K562 (cell line): ENCODE data around the gene DACT3. TPM values are rescaled to one million over a fixed set of nuclear protein-coding genes. Genes with fewer than 3 reads are reported as not detected.

Experiments used
- ATF2 ChIP-seq: sonication (generic); formaldehyde crosslinking; IDR thresholded peaks from 2 replicates; pipeline ENCODE4 v1.8.1; 2022; ENCODE audit warnings: missing genetic modification reagents
- CBFA2T3 ChIP-seq: fragments of 450-650 bp; IDR thresholded peaks from 2 replicates; pipeline ENCODE4 v1.6.1; 2017
- DDX20 ChIP-seq: fragments of 450-650 bp; IDR thresholded peaks from 2 replicates; pipeline ENCODE4 v1.6.1; 2016; ENCODE audit warnings: missing genetic modification characterization, low read depth, mild to moderate bottlenecking, missing compliant biosample characterization, moderate library complexity
- DNMT1 ChIP-seq: fragments of 450-650 bp; IDR thresholded peaks from 2 replicates; pipeline ENCODE4 v1.6.1; 2016; ENCODE audit warnings: antibody characterized with exemption, mild to moderate bottlenecking
- FOXM1 ChIP-seq, 2 experiments: fragments of 450-650 bp in 1 of 2; sonication (generic) in 1 of 2; formaldehyde crosslinking in 1 of 2; IDR thresholded peaks; 2 replicates each; pipeline versions ENCODE4 v1.6.1 to v1.9.0; 2017 to 2022; ENCODE audit warnings: low read depth in 2 of 2, mild to moderate bottlenecking in 2 of 2, missing genetic modification reagents in 1 of 2, moderate library complexity in 1 of 2
- FOXP4 ChIP-seq: sonication (generic); formaldehyde crosslinking; IDR thresholded peaks from 2 replicates; pipeline ENCODE4 v1.8.0; 2022; ENCODE audit warnings: mild to moderate bottlenecking, missing genetic modification reagents, borderline replicate concordance
- HLTF ChIP-seq: fragments of 450-650 bp; IDR thresholded peaks from 2 replicates; pipeline ENCODE4 v1.6.1; 2016
- MCM7 ChIP-seq, 2 experiments: fragments of 450-650 bp; IDR thresholded peaks; 2 replicates each; pipeline ENCODE4 v1.6.1; 2016 to 2018
- MNT ChIP-seq, 2 experiments: fragments of 450-650 bp; conservative IDR thresholded peaks; 2 replicates each; pipeline ENCODE4 v1.6.1; 2017; ENCODE audit warnings: mild to moderate bottlenecking in 2 of 2, moderate library complexity in 2 of 2
- PTBP1 ChIP-seq: fragments of 200-400 bp; formaldehyde crosslinking; IDR thresholded peaks from 2 replicates; pipeline ENCODE4 v1.6.1; 2017; ENCODE audit warnings: low read depth, low read length
- PTTG1 ChIP-seq: fragments of 450-650 bp; IDR thresholded peaks from 2 replicates; pipeline ENCODE4 v1.6.1; 2016; ENCODE audit warnings: low read depth, mild to moderate bottlenecking, missing genetic modification characterization, missing compliant biosample characterization
- RAD51 ChIP-seq: fragments of 450-650 bp; IDR thresholded peaks from 2 replicates; pipeline ENCODE4 v1.7.1; 2016; ENCODE audit warnings: low read depth, mild to moderate bottlenecking, borderline replicate concordance
- RB1 ChIP-seq: fragments of 450-650 bp; IDR thresholded peaks from 2 replicates; pipeline ENCODE4 v1.6.1; 2017; ENCODE audit warnings: low read depth, mild to moderate bottlenecking
- RFX1 ChIP-seq: fragments of 450-650 bp; IDR thresholded peaks from 2 replicates; pipeline ENCODE4 v1.6.1; 2016; ENCODE audit warnings: mild to moderate bottlenecking, moderate library complexity
- SIN3A ChIP-seq, 2 experiments: fragments of 150-350 bp in 1 of 2; IDR thresholded peaks; 2 replicates each; pipeline ENCODE4 v1.6.1; 2011 to 2016; ENCODE audit warnings: borderline replicate concordance in 2 of 2, low read depth in 2 of 2, low read length in 2 of 2, mild to moderate bottlenecking in 2 of 2, moderate library complexity in 2 of 2; ENCODE audit not compliant: control insufficient read depth in 1 of 2
- SMAD3 ChIP-seq: fragments of 450-650 bp; formaldehyde crosslinking; conservative IDR thresholded peaks from 2 replicates; pipeline ENCODE4 v1.4.0; 2020; ENCODE audit warnings: mild to moderate bottlenecking
- ZBTB17 ChIP-seq: fragments of 450-650 bp; formaldehyde crosslinking; IDR thresholded peaks from 2 replicates; pipeline ENCODE4 v1.4.0; 2020; ENCODE audit warnings: mild to moderate bottlenecking
- ZBTB5 ChIP-seq: fragments of 450-650 bp; IDR thresholded peaks from 2 replicates; pipeline ENCODE4 v1.6.1; 2017; ENCODE audit warnings: antibody characterized with exemption
- ZC3H8 ChIP-seq: fragments of 450-650 bp; IDR thresholded peaks from 2 replicates; pipeline ENCODE4 v1.6.1; 2017
- ZEB2 ChIP-seq: fragments of 450-650 bp; IDR thresholded peaks from 2 replicates; pipeline ENCODE4 v1.6.1; 2016
- ZNF311 ChIP-seq: fragments of 250-450 bp; sonication (Bioruptor Pico); IDR thresholded peaks from 2 replicates; pipeline ENCODE4 v1.4.0; 2020; ENCODE audit warnings: mild to moderate bottlenecking, moderate library complexity
- ZNF445 ChIP-seq: fragments of 250-450 bp; sonication (Bioruptor Pico); IDR thresholded peaks from 2 replicates; pipeline ENCODE4 v1.4.0; 2020; ENCODE audit warnings: low read depth, mild to moderate bottlenecking, moderate library complexity
- ZNF668 ChIP-seq: fragments of 250-450 bp; sonication (Bioruptor Pico); IDR thresholded peaks from 2 replicates; pipeline ENCODE4 v1.8.0; 2022; ENCODE audit warnings: mild to moderate bottlenecking, inconsistent platforms
- polyA plus RNA-seq, 8 experiments: library from polyadenylated mRNA; depleted of rRNA in 4 of 8; stranded (reverse) in 5 of 8; unstranded in 3 of 8; fragments of >200 nt; fragmentation: Nextera tagmentation in 2 of 8; fragmentation: Illumina TruSeq in 1 of 8; extraction: Ambion mirVana in 2 of 8; extraction: Trizol in 1 of 8; gene quantifications; 2 replicates each; pipeline versions ENCODE4 v1.2.1 to v1.2.3, GENCODE V29; 2011 to 2014; ENCODE audit warnings: inconsistent platforms in 1 of 8, missing spikeins in 1 of 8
- total RNA-seq, 7 experiments: library from RNA; depleted of rRNA in 6 of 7; stranded (reverse); fragments of >200 nt in 6 of 7; fragmentation: Illumina TruSeq in 2 of 7; extraction: Trizol in 2 of 7; gene quantifications; 2 replicates each; pipeline versions ENCODE4 v1.2.1 to v1.2.3, GENCODE V29; 2011 to 2021; ENCODE audit warnings: low replicate concordance in 1 of 7

Gene DACT3
- total and polyA plus RNA-seq, 9 of the 15 experiments (the other 6 are each of a cell fraction or from before 2014, with no cell fraction given), result 0.67 to 6.5 (median 3.5) TPM

- no peak for TF ChIP-seq RFX1
- no peak for TF ChIP-seq ZNF668 (CRISPR knock-in tag)
- TF ChIP-seq RB1, result no peak
- no peak for TF ChIP-seq ATF2 (CRISPR knock-in tag)
- TF ChIP-seq ZNF311 (CRISPR knock-in tag), result no peak
- no peak for TF ChIP-seq DNMT1
- 0 out of 2 replicates have a peak, but pooled peaks have one; percentile 23 for TF ChIP-seq SMAD3 (CRISPR knock-in tag)
- 0 out of 2 replicates have a peak, but pooled peaks have one; percentile 31 for TF ChIP-seq ZBTB17 (CRISPR knock-in tag)
- TF ChIP-seq DDX20 (tag), result no peak
- TF ChIP-seq ZBTB5, result no peak
- no peak for TF ChIP-seq HLTF
- no peak for TF ChIP-seq FOXP4 (CRISPR knock-in tag)
- TF ChIP-seq PTBP1, result no peak
- TF ChIP-seq MNT (conservative IDR thresholded peaks at IDR 0.05), result peak; percentile 96 to 97
- TF ChIP-seq PTTG1 (tag), result no peak
- TF ChIP-seq MCM7 (IDR thresholded peaks at IDR 0.05), result no peak
- TF ChIP-seq CBFA2T3, result no peak
- TF ChIP-seq ZEB2, result no peak
- no peak for TF ChIP-seq FOXM1 (IDR thresholded peaks at IDR 0.05; ENCODE audit: low read depth)
- TF ChIP-seq FOXM1 (CRISPR knock-in tag; IDR thresholded peaks at IDR 0.05; ENCODE audit: low read depth), result no peak
- TF ChIP-seq SIN3A (IDR thresholded peaks at IDR 0.05; ENCODE audit: borderline replicate concordance in 2 of 2, control insufficient read depth in 1 of 2, low read depth in 2 of 2, low read length in 2 of 2), result peak; percentile 28 to 96; a peak in 3 of 4 replicates
- TF ChIP-seq ZNF445 (CRISPR knock-in tag), result no peak
- peak; percentile 58; the same call in 1 of the 2 replicates for TF ChIP-seq RAD51
- no peak for TF ChIP-seq ZC3H8
Measured at GRCh38 chr19:46697204-46697960, 36.4 kb upstream of the DACT3 start (continued).
